ENCODE measurements around the gene FARS2.

GRCh38 chr6:5570641-5571040 is 309.3 kb downstream of the FARS2 start:
- TF ChIP-seq CTCF (IDR thresholded peaks at IDR 0.05): no peak
- no peak for TF ChIP-seq POLR2AphosphoS5 (IDR thresholded peaks at IDR 0.05)
- no peak for TF ChIP-seq POLR2A (IDR thresholded peaks at IDR 0.05)
